ENCODE measurements around the gene SLFN14.

- TF ChIP-seq CTCF (IDR thresholded peaks at IDR 0.05) (no peak), POLR2A (IDR thresholded peaks at IDR 0.05) (no peak)
Measured at GRCh38 chr17:35596530-35597233, 36.1 kb upstream of the SLFN14 start.

Measured in right lobe of liver (tissue), 4 donors.